HG02938 (cell line): ENCODE data around the gene ERCC8.
"Not testable (repeated sequence)": the region's sequence is repeated elsewhere in the genome, so short reads cannot be mapped to it uniquely, and the experiment has no call there.

Experiments used
- ATAC-seq: cut with Tn5 transposase; IDR thresholded peaks from one replicate; pipeline ENCODE4 v1.9.1; 2021; ENCODE audit warnings: mild to moderate bottlenecking, moderate library complexity; ENCODE audit not compliant: unreplicated experiment

The ERCC8 gene

GRCh38 chr5:60918466-60918865, 26.4 kb downstream of the ERCC8 start:
- no peak for ATAC-seq

DNA sequence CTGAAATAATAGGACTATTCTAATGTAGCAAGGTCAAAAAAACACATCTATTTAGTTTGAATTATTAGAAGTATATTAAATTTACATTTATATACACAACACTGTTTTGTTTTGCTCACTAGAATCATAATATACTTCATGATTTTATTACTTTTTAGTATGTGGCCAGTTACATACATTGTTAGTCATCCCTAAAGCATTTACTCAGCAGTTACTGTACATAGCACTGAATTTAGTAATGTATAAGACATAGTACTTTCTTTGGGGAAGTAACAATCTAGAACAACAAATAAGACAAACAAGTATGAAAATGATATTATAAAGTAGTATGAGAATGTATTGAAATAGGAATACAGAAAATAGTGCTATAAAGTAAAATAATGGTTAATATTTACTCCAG, 28.2 kb downstream of the ERCC8 start:
- no peak for ATAC-seq

DNA sequence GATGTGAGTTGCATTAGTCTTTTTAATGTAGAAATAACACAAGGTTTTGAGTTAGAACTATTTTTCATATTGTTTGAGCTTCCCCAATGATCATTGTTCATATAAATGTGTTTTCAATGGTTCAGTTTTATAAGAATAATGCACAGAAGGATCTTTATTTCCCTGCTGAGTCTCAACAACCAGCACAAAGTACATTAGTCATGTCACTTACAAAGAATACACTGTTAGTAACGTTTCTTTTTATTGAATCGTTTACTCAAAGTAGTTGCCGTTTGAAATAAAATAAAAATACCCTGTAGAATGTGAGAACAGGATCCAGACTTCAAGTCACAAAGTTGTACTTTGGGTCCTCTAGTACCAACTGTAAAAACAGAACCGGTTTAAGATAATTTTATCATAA, 41.5 kb downstream of the ERCC8 start:
- ATAC-seq: no peak

- no peak for ATAC-seq
Observed at GRCh38 chr5:60896991-60897390, 47.9 kb downstream of the ERCC8 start.

DNA sequence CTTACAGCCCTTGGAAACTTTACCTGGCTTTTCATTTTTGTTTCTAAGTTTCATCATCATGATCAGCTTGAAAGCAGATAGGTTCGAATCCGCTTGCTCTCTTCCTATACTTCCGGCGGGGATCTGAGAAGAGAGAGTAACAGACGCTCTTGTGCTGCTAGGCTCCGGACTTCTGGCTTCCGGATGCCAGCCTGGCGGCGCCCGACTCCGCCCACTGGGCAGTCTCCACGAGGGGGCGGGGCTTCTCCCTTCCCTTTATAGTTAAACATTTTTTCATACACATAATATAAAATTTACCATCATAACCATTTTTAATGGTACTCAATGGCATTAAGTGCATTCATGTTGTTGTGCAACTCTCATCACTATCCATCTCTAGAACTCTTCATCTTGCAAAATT, 51.3 kb downstream of the ERCC8 start:
- ATAC-seq: no peak

GRCh38 chr5:60891667-60892066, 53.2 kb downstream of the ERCC8 start:
- ATAC-seq: no peak

DNA sequence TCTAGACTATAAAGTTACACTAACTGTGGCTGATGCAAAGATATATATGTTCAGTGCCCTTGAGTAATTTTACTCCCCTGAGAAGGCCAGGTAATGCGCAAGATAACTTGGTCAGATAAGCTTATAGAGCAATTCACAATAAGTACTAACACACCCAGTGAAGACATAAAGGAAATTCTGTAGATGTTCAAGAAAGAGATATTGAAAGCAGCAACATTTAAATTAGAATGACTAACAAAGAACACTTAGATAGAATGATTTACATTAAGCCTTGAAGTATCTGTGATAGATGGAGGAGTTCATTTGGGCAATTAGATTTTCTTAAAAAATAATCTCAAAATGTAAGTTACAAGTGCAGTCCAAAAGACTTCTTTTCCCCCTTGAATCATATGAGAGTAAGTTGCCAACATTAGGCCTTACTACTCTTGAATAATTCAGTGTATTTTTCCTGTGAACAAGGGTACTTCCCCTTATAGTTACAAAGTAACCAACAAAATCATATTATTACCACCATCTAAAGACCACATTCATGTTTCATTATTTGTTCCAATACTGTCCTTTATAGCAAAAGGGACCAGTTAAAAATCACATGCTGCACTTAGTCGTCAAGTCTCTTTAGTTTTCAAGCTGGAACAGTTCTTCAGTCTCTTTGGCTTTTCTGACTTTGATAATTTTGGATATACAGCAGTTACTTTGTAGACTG, 56.4 kb downstream of the ERCC8 start:
- peak; percentile 61 for ATAC-seq

GRCh38 chr5:60887746-60888145, 57.1 kb downstream of the ERCC8 start:
- ATAC-seq: no peak

DNA sequence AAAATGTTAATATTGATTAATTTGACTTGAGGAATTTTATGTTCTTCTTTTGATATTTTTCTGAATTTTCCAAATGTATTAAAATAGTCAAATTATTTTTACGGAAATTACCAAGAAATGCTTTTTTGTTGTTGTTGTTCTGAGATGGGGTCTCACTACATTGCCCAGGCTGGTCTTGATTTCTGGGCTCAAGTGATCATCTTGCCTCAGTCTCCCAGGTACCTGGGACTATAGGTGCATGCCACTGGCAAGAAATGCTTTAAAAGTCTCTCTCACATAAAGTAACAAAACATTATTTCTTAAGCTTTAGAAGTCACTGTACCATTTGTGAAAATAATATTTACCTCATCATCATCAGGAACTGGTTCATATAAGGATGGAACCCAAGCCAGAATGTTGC, 57.8 kb downstream of the ERCC8 start:
- no peak for ATAC-seq

- ATAC-seq: no peak
Observed at GRCh38 chr5:60886158-60886557, 58.7 kb downstream of the ERCC8 start.

GRCh38 chr5:60883229-60883628, 61.6 kb downstream of the ERCC8 start:
- no peak for ATAC-seq

- ATAC-seq: no peak
Observed at GRCh38 chr5:60872892-60873291, 72.0 kb downstream of the ERCC8 start.

DNA sequence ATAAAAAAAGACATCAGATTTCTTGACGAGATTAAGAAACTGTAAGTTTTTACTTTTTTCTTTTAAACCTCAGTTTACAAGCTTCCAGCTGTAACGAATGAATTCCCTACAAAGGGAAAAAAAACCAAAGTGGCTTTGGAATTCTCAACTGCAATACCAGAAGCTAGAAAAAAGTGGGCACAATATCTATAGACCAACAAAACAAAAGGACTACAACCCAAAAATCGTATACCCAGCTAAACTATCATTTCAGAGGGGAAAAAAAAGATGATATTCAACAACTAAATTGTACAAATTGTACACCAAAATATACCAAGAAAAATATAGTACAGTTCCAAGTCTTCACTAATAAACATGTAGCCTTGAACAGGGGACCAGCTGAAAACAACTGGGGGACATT, 74.0 kb downstream of the ERCC8 start:
- no peak for ATAC-seq

GRCh38 chr5:60860572-60860971, 84.3 kb downstream of the ERCC8 start:
- not testable (repeated sequence) for ATAC-seq

DNA sequence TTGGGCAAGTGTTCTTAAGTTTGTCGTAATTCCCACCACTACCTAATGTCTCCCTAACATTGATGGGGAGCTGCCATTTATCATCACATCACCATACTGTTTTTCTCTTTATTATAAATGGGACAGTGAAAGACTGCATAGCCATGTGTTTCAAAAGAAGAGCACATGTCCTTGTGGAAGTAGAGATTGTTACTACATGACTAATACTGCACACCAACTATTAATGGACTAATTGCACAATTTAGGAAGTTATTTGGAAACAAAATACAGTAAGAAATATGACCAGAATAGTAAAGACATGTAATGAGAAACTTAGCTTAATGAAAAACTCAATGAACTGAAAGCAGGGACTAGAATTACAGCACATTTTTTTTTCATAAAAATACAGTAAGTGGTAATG, 88.8 kb downstream of the ERCC8 start:
- no peak for ATAC-seq

DNA sequence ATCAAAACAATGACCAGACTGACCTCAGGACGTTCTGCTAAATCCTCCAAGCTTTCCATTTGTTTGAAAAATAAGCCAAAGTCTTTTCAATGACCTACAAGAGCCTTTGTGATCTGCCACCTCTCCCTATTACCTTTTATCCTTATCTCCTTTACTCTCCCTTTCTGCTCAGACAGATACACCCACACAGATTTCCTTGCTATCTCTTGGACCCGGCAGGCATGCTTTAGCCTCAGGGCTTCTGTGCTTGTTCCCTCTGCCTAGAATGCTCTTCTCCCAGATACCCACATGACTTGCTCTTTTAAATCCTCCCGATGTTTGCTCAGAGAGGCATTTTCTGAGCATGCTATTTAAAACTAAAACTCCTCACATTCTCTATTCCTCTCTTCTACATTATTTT, 91.9 kb downstream of the ERCC8 start:
- no peak for ATAC-seq

DNA sequence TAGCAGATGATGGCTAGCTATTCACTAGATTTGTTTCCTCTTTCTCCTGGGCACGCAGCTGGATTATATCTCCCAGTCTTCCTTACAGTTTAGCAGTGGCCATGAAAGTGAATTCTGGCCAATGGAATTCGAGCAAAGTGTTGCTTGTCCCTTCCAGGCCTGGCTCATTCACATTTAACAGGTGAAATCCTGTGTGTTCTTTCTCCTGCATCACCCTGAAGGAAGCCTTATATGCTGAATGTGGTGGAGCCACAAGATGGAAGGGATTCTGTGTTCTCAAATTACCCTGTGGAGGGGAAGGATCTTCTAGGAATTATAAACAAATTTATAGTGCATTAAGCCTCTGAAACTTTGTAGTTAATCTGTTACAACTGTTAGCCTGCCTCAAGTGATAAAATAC, 92.6 kb downstream of the ERCC8 start:
- ATAC-seq: no peak

GRCh38 chr5:60851626-60852025, 93.2 kb downstream of the ERCC8 start:
- ATAC-seq: no peak

DNA sequence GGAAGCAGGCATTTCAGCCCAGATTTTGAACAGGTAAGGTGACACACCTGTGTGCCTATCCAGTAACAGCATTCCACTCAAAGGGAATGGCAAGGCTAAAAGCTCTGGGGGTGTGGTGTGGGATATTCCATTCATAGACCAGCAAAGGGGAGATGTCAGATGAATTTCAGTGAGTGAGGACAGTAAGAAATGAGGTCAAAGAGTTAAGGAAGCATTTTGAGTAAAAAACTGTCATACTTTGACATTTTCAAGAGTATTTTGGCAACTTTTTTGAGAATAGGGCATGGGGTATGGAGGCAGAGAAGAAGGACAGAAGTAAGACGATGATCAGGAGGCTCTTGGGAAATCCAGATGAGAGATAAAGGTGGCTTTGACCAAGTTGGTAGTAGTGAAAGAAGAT, 98.6 kb downstream of the ERCC8 start:
- no peak for ATAC-seq

- peak; percentile 81 for ATAC-seq
Observed at GRCh38 chr5:60843936-60844905, 100.6 kb downstream of the ERCC8 start, which contains the start of gene ELOVL7. Gene ELOVL7, minus strand, starts transcription at chr5:60844269. Its CDS starts 56,872 bp downstream, at chr5:60787397.

GRCh38 chr5:60843386-60843935, 101.4 kb downstream of the ERCC8 start:
- peak; percentile 25 for ATAC-seq
